Activated naive CD8-positive, alpha-beta T cell treated with anti-CD3 and anti-CD28 coated beads for 36 hours (primary cell): ENCODE measurements around the gene ERBB3. TPM values are rescaled to one million over a fixed set of nuclear protein-coding genes. Genes with fewer than 3 reads are reported as not detected.
A peak's percentile ranks its signal among the peaks of the same experiment; 100 is the strongest.

Experiments used
- DNase-seq: peaks from one replicate; pipeline ENCODE4 v3.0.0; 2021
- H3K27ac Mint-ChIP-seq: one replicate; pipeline ENCODE4 v1.8.0; 2022; ENCODE audit warnings: mild to moderate bottlenecking, moderate library complexity, mixed read lengths
- H3K27me3 Mint-ChIP-seq: one replicate; pipeline ENCODE4 v1.8.0; 2022; ENCODE audit warnings: mild to moderate bottlenecking, mixed read lengths
- H3K36me3 Mint-ChIP-seq: one replicate; pipeline ENCODE4 v1.8.0; 2021; ENCODE audit warnings: mild to moderate bottlenecking, mixed read lengths
- H3K4me1 Mint-ChIP-seq: one replicate; pipeline ENCODE4 v1.8.0; 2021; ENCODE audit warnings: mixed read lengths
- H3K4me3 Mint-ChIP-seq: one replicate; pipeline ENCODE4 v1.8.0; 2022; ENCODE audit warnings: mild to moderate bottlenecking, moderate library complexity, mixed read lengths
- H3K9me3 Mint-ChIP-seq: one replicate; pipeline ENCODE4 v1.8.0; 2022; ENCODE audit warnings: mixed read lengths
- total RNA-seq, 2 experiments: library from RNA; stranded (reverse); gene quantifications; one replicate each; pipeline ENCODE4 v1.2.3, GENCODE V29; 2021

The ERBB3 gene
- total RNA-seq, 2 experiments from 2014 or later, result 0.82 to 0.97 TPM

GRCh38 chr12:56128670-56129205 lies 48.8 kb downstream of the ERBB3 start:
- Mint-ChIP-seq H3K4me3 (peak overlapping the region; percentile 95), H3K27me3 (no peaks in the 10 kb centered on the region), H3K4me1 (peaks cover 58% of the 10 kb centered on the region), H3K27ac (peak overlapping the region; percentile 97), H3K9me3 (peaks cover 5% of the 10 kb centered on the region), H3K36me3 (peaks cover 43% of the 10 kb centered on the region)
- DNase-seq, result no peak

- Mint-ChIP-seq H3K4me3 (peak overlapping the region; percentile 95), H3K27ac (peak overlapping the region; percentile 97), H3K9me3 (peaks cover 5% of the 10 kb centered on the region), H3K36me3 (peaks cover 50% of the 10 kb centered on the region), H3K4me1 (peaks cover 60% of the 10 kb centered on the region), H3K27me3 (no peaks in the 10 kb centered on the region)
- peak; percentile 85 for DNase-seq
Observed at GRCh38 chr12:56129206-56129941, 49.4 kb downstream of the ERBB3 start.

DNA sequence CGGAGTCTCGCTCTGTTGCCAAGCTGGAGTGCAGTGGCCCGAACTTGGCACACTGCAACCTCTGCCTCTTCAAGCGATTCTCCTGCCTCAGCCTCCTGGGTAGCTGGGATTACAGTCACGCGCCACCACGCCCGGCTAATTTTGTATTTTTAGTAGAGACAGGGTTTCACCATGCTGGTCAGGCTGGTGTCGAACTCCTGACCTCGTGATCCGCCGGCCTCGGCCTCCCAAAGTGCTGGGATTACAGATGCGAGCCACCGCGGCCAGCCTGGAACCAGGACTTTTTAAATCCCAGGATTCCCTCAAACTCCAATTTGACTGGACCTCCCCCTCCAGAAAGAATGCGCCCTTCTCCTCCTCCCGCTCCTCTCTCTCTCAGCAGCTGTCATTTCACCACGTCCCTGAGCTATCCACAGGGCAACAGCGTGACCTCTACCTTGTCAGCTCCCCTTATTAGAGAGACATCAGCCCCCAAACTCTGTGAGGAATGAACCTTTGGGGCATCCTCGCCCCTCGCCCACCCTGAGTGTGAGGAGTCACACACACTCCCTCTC lies 50.1 kb downstream of the ERBB3 start:
- DNase-seq, result no peak
- Mint-ChIP-seq H3K36me3 (peaks cover 51% of the 10 kb centered on the region), H3K4me3 (peak overlapping the region; percentile 95), H3K27ac (peak overlapping the region; percentile 97), H3K9me3 (peaks cover 5% of the 10 kb centered on the region), H3K27me3 (no peaks in the 10 kb centered on the region), H3K4me1 (peaks cover 60% of the 10 kb centered on the region)

DNA sequence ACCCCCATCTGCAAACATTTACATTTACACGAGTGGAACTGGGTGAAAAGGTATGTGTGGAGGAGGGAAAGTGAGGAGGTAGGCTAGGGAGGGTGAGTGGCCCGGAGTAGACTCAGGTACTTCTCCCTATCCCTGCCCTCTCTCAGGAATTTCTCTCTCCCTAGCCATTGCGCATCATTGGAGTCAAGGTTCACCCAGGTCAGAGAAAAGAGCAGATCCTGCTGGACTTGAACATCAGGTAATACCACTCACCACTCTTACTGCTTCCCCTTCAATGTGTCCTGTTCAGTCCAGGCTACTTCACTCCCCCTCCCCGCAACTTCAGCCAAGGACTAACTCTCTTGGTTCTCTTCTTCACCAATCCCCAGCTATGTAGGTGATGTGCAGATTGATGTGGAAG lies 50.9 kb downstream of the ERBB3 start:
- peaks cover 5% of the 10 kb centered on the region for H3K9me3 Mint-ChIP-seq
- H3K4me1 Mint-ChIP-seq, result peaks cover 62% of the 10 kb centered on the region
- H3K36me3 Mint-ChIP-seq, result peaks cover 59% of the 10 kb centered on the region
- H3K4me3 Mint-ChIP-seq, result peak overlapping the region; percentile 95
- no peak for DNase-seq
- H3K27me3 Mint-ChIP-seq, result no peaks in the 10 kb centered on the region
- H3K27ac Mint-ChIP-seq, result peak overlapping the region; percentile 97

DNA sequence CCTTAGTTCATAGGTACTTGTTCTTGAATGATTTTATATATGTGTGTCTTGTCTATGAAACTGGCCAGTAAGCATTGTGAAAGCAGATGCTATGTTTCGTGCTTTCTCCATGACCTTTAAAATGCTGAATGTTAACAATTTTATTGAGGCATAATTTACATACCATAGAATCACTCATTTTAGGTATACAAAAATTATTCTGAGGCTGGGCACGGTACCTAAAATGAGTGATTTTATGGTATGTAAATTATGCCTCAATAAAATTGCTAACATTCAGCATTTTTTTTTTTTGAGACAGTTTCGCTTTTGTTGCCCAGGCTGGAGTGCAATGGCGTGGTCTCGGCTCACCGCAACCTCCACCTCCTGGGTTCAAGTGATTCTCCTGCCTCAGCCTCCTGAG lies 54.9 kb downstream of the ERBB3 start:
- H3K36me3 Mint-ChIP-seq, result peaks cover 92% of the 10 kb centered on the region
- no peak overlapping the region for H3K27ac Mint-ChIP-seq
- peaks cover 5% of the 10 kb centered on the region for H3K9me3 Mint-ChIP-seq
- peaks cover 60% of the 10 kb centered on the region for H3K4me1 Mint-ChIP-seq
- no peak for DNase-seq
- H3K4me3 Mint-ChIP-seq, result no peak overlapping the region
- H3K27me3 Mint-ChIP-seq, result no peaks in the 10 kb centered on the region

GRCh38 chr12:56137853-56138571 lies 58.0 kb downstream of the ERBB3 start:
- peak overlapping the region; percentile 49 for H3K27ac Mint-ChIP-seq
- no peak for DNase-seq
- H3K4me3 Mint-ChIP-seq, result no peak overlapping the region
- no peaks in the 10 kb centered on the region for H3K9me3 Mint-ChIP-seq
- peaks cover 78% of the 10 kb centered on the region for H3K36me3 Mint-ChIP-seq
- no peaks in the 10 kb centered on the region for H3K27me3 Mint-ChIP-seq
- peaks cover 46% of the 10 kb centered on the region for H3K4me1 Mint-ChIP-seq

GRCh38 chr12:56141946-56142784 lies 62.2 kb downstream of the ERBB3 start:
- Mint-ChIP-seq H3K27ac (peak overlapping the region; percentile 78), H3K27me3 (no peaks in the 10 kb centered on the region), H3K9me3 (no peaks in the 10 kb centered on the region), H3K4me3 (no peak overlapping the region), H3K4me1 (peaks cover 38% of the 10 kb centered on the region), H3K36me3 (peaks cover 70% of the 10 kb centered on the region)
- DNase-seq, result no peak

GRCh38 chr12:56143217-56143616 lies 63.3 kb downstream of the ERBB3 start:
- no peak overlapping the region for H3K4me3 Mint-ChIP-seq
- H3K4me1 Mint-ChIP-seq, result peaks cover 32% of the 10 kb centered on the region
- peaks cover 60% of the 10 kb centered on the region for H3K36me3 Mint-ChIP-seq
- no peak for DNase-seq
- no peaks in the 10 kb centered on the region for H3K9me3 Mint-ChIP-seq
- H3K27ac Mint-ChIP-seq, result peak overlapping the region; percentile 78
- H3K27me3 Mint-ChIP-seq, result no peaks in the 10 kb centered on the region

DNA sequence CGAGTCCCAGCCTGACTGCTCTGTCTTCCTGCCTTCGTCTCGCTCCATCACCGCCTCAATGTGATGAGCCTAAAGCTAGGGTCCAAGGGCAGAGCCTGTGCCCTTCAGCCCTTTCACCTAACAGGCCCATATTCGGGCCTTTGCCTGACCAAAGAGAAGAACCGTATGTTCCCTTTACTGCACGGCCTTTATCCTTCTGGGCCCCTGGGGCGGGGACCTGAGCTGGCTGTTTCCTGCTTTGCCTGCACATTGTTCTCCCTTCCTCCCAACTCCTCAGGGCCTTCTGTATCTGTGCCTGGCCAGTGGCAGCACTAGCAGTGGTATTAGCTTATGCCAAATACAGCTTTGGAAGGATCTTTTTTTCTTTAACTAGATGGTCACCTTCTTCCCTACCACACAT lies 63.9 kb downstream of the ERBB3 start:
- Mint-ChIP-seq H3K4me3 (no peak overlapping the region), H3K36me3 (peaks cover 53% of the 10 kb centered on the region), H3K4me1 (peaks cover 25% of the 10 kb centered on the region), H3K27ac (peak overlapping the region; percentile 78), H3K27me3 (no peaks in the 10 kb centered on the region), H3K9me3 (no peaks in the 10 kb centered on the region)
- no peak for DNase-seq

DNA sequence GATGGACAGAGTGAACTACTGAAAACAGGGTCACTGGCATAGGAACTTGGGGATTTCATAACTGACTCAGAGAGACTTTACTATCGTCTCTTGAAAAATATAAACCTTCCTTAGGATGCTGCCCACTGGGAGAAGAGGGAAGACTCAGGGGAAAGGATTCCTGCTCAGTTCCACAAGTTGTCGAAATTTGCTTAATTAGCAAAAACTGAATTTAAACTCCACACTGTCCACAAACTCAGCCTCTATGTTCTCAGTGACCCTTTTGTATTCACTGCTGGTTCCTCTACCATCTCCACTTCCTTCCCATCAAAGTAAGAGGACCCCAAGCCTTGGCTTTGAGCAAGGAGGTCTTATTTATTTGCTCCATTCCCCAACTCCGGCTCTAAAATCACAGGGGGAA lies 65.3 kb downstream of the ERBB3 start:
- Mint-ChIP-seq H3K36me3 (peaks cover 41% of the 10 kb centered on the region), H3K27ac (no peak overlapping the region), H3K4me3 (no peak overlapping the region), H3K27me3 (no peaks in the 10 kb centered on the region), H3K4me1 (peaks cover 28% of the 10 kb centered on the region), H3K9me3 (no peaks in the 10 kb centered on the region)
- DNase-seq, result no peak

- Mint-ChIP-seq H3K27me3 (no peaks in the 10 kb centered on the region), H3K9me3 (no peaks in the 10 kb centered on the region), H3K27ac (no peak overlapping the region), H3K36me3 (peaks cover 30% of the 10 kb centered on the region), H3K4me3 (no peak overlapping the region), H3K4me1 (peaks cover 42% of the 10 kb centered on the region)
- no peak for DNase-seq
Observed at GRCh38 chr12:56146492-56147460, 66.8 kb downstream of the ERBB3 start.

DNA sequence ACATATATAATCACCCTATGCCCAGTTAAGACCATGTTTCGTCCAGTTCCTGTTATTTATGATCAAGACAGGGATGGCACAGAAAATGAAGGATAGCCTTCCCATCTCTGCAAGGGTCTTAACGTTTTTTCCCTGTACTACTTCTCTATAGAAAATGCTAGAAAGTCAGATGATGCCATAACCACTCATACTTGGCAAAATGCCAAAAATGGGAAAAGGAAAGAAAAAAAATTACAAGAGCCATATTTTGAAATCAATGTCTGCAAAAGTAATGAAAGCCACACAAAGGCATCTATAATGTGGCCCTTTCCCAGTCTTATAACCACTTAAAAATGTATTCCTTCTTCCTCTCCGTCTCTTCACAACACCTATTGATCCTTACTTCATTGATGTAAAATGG lies 70.6 kb downstream of the ERBB3 start:
- Mint-ChIP-seq H3K9me3 (no peaks in the 10 kb centered on the region), H3K36me3 (peaks cover 5% of the 10 kb centered on the region), H3K4me3 (peak overlapping the region; percentile 88), H3K4me1 (peaks cover 31% of the 10 kb centered on the region), H3K27me3 (no peaks in the 10 kb centered on the region), H3K27ac (peak overlapping the region; percentile 76)
- DNase-seq, result no peak

DNA sequence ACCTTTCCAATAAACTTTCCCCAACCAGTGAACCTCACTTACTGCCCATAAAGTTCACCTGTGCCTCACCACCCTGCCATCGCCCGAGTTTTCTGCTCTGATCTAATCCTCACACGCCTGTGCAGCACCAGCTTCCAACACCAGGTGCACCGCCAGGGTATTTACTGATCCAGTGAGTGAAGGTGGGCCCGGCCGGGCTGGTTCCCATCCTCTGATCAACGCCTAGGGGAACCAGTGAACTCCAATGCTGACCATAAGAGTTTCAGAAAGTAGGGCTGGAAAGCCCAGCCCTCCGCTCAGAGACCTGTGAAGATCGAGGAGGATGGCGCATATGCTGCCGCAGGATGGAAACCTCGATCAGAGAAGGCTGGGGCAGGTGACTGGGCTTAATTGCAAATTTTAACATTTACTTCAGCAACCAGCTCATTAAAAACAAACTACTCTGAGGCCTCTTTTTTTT lies 71.7 kb downstream of the ERBB3 start:
- H3K27ac Mint-ChIP-seq, result peak overlapping the region; percentile 98
- no peaks in the 10 kb centered on the region for H3K9me3 Mint-ChIP-seq
- peaks cover 11% of the 10 kb centered on the region for H3K36me3 Mint-ChIP-seq
- DNase-seq, result peak; percentile 75
- no peaks in the 10 kb centered on the region for H3K27me3 Mint-ChIP-seq
- peaks cover 29% of the 10 kb centered on the region for H3K4me1 Mint-ChIP-seq
- H3K4me3 Mint-ChIP-seq, result peak overlapping the region; percentile 88
